GM18519 (cell line): ENCODE measurements around the gene TMEM178B.

ENCODE experiments used
- ATAC-seq: cut with Tn5 transposase; IDR thresholded peaks from one replicate; pipeline ENCODE4 v1.9.1; 2021; ENCODE audit warnings: mild to moderate bottlenecking, moderate library complexity; ENCODE audit not compliant: unreplicated experiment, low FRiP score

Gene TMEM178B

DNA sequence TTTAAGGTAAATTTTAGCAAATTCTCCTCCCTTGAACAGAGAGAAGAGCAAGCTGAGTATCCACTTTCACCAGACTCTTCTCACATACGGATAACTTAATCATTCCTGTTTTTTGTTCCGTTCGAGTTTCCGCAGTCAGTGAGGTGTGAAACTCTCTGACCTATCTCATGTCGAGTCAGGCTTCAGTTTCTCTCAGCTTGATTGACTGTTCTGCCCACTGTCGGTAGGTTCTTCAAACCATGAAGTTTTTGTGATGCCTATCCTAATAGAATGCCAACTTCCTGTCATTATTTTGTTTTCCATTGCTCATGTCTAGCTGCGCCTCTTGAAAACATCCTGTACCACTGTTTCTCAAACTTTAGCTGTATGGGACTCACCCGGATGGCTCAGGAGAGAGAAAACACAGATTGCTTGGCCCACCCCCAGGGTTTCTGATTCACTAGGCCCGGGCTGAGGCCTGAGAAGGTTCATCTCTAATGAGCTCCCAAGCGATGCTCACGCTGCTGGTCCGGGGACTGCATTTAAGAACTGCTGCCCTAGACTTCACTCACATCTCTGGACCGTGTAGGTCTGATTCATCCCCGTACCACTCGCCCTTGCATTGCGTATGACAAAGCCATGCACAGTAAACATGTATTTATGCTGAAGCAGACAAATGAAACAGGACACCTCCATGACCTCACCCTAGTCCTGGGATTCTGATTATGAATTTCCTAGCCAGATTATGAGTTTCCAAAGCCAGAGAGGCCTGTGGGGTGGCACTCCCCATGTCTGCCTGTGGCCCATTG lies 269.0 kb downstream of the TMEM178B start:
- ATAC-seq, result no peak

DNA sequence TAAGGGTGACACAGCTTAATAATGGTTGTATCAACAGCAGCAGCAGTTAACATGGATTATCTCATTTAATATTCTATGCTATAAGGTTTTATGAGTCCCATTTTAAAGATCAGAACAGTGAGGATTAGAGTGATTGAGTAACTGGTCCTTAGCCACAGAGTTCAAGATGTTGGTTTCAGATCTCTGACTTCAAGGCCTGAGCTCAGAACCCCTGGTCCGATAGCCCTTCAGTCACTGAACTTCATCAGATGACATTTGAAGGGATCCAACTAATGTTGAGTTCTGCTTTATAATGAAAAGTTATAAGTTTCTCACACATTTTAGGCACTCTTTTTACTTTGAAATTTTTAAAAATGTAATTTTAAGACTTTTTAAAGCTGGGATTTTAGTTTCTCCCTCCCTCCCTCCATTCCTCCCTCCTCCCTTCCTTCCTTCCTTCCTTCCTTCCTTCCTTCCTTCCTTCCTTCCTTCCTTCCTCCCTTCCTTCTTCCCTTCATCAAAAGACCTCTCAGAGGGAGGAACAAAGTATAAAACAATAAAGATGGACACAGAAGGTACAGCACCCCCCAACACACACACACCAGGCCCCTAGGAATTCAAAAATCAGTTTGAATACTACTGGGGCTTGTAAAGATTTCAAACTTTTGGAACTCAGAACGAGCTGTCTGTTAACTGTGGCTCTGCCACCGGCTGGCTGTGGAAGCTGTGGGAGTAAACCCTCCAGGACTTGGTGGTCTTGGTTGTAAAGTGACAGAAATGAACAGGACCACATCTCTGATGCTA lies 270.5 kb downstream of the TMEM178B start:
- ATAC-seq, result no peak

DNA sequence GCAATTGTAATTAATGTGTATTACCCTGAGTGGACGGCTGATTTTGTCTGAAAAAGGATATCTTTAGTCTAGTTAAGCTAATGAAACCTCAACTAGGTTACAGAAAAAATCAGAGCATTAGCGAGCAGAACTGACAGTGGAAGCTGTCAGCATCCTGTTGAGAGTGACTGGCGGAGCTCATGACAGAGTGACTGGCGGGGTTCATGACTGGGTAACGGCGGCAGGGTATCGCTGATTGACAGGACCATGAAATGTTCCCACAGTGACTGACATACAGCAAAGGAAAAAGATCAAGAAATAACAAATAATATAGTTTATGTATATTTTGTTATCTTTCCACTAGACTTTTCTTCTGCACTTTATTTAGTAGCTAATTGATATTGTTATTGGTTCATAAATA lies 274.9 kb downstream of the TMEM178B start:
- ATAC-seq, result no peak

DNA sequence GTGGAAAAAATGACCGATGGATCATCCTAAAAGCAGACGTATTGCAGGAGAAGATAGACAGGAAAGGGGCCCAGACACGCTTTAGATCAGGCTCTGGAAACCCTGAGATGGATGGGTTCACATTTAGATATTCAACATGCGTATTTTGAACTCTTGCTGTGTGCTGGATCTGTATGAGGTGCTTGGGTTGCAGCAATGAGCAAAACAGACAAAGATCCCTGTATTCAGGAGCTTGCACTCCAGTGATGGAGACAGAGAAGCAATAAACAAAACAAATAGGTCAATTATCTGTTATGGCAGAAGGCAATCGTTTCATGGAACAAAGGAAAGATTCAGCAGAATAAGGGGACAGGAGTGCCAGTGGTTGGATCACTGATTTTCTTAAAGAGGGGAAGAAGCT lies 275.5 kb downstream of the TMEM178B start:
- ATAC-seq, result no peak

DNA sequence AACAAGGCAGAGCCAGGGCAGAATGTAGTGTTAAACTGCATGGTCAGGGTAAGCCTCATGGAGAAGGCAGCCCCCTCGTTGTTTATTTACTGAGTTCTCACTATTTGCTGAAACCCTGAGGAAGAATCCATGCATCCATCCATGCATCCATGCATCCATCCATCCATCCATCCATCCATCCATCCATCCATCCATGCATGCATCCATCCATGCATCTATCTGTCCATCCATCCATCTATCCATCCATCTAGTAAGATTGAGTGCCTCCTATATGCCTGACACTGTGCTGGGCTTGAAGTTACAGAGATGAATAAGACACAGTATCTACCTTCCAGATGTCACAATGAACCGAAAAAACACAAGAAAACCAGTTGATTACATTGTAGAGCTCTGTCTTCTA lies 275.9 kb downstream of the TMEM178B start:
- no peak for ATAC-seq

DNA sequence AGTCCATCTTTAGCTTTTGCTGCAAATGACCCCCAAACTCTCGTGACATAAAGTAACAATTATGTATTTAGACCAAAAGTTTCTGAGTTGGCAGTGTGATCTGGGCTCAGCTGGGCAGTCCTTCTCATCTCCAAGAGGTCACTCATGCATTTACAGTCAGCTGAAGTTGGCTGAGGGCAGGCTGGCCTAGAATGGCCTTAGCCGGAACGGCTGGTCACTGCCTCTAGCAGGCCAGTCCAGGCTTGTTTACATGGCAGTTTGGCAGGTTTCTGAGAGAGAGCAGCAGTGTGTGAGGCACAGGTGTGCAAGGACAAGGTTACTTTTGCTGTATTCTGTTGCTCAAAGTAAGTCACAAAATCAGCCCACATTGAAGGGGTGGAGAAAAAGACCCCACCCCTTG lies 277.3 kb downstream of the TMEM178B start:
- ATAC-seq, result no peak

DNA sequence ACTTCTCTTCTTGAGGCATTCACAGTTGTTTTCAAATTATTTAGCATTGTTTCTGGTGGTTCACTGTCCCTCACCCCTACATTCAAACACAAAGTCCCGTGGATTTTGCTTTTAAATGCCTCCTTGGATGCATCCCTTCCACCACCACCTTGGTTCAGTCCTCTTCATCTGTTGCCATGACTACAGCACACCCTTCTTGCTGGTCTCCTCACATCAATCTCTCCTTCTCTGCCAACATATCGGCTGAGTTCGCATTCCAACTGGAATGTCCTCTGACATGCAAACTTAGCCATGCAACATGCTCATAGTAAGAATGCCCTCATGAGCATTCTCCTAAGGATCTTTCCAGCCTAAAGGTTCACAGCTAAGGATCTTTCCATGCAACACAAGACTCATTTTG lies 279.1 kb downstream of the TMEM178B start:
- ATAC-seq, result no peak

DNA sequence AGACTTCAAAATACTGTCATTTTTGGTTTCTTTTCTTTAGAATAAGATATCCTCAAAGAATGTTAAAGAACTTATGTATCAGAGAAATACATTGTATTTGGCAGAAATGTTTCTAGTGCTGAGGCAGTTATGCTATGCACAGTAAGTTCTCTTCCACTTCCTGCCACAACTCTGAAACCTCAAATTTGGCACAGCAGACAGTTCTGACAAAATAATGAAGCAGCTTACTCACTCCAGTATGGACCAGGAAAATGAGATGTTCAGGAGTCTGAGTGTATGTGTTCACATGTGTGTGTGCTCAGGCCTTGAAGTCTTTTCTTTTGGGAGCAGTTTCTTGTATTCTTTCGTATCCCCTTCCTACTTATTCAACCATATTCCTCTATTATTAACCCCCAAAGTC lies 280.4 kb downstream of the TMEM178B start:
- ATAC-seq, result no peak

DNA sequence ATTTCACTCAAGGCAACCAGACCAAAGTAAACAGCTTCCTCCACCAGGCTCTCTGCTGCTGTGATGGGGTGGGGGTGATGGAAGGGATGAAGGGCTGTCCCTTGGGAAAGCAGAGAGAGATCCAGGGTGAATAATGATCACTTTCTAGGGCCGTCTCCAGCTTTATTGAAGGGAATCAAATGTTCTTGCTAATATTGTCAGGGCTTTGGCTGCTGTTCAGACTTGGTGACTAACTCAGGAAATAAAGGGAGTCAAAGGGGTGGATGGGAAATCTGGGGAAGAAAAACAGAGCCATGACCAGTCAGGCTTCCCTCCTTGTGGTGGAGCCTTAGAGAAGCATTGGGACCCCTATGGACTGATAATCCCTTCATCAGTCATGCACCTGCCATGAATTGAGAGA lies 281.2 kb downstream of the TMEM178B start:
- ATAC-seq, result no peak

DNA sequence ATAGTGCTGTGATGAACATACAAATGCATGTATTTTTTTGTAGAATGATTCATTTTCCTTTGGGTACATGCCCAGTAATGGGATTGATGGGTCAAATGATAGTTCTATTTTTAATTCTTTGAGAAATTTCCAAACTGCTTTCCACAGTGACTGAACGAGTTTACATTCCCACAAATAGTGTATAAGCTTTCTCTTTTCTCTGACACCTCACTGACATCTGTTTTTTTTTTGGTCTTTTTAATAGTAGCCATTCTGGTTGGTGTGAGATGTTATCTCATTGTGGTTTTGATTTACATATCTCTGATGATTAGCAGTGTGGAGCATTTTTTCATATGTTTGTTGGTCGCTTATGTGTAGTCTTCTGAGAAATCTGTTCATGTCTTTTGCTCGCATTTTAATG lies 282.3 kb downstream of the TMEM178B start:
- ATAC-seq, result no peak

DNA sequence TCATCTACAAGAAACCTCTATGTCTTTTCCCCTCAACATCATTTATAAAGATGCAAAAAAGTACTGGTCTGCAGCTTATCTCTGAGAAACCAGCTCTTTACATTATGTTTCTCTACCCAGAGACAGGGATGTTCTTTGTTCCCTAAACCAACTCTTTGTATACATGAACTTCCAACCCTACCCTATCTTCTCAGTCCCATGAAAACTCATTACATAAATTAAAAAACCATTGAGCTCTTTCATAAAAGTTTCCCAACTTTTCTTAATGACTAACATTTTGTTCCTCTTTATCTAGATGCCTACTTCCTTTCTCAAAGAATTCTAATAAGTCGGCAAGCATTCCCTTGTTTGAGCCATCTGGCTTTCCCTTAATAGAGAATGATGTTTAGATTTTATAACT lies 284.5 kb downstream of the TMEM178B start:
- no peak for ATAC-seq

DNA sequence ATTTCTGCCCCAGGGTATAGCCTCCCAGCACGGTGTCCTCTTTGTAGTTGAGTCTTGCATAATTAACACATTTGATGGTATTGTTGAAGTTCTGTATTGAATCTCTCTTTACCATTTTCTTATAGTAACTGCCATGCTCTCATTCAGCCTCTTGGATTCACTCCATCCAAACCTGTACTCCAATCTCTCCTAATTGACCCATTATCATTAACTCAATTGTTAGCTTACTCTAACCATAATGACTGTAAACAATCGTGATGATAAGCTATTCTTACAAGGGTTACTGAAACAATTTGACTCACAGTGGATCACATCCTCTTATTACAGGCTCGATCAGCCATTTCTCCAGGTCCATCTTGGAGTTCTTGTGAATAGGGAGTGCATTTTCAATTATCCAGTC lies 285.4 kb downstream of the TMEM178B start:
- ATAC-seq, result no peak

DNA sequence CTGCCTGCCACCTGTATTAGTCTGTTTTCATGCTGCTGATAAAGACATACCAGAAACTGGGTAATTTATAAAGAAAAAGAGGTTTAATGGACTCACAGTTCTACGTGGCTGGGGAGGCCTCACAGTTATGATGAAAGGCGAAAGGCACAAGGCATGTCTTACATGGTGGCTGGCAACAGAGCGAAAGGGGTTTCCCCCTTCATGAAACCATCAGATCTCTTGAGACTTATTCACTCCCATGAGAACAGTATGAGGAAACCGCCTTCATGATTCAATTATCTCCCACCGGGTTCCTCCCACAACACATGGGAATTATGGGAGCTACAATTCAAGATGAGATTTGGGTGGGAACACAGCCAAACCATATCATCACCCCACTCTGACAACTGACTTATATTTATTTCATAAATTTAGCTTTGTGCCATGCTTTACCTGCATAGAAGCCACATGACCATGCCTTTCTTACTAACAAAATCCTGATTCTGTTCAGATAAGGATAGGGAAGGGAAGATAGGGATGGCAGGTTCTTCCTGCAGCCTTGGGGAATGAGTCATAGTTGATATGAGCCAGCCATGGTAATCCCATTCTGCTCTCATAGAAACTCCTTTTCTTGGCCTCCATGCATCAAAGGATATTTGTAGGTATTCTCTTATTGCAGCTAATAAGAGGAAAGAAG lies 286.0 kb downstream of the TMEM178B start:
- ATAC-seq, result no peak

DNA sequence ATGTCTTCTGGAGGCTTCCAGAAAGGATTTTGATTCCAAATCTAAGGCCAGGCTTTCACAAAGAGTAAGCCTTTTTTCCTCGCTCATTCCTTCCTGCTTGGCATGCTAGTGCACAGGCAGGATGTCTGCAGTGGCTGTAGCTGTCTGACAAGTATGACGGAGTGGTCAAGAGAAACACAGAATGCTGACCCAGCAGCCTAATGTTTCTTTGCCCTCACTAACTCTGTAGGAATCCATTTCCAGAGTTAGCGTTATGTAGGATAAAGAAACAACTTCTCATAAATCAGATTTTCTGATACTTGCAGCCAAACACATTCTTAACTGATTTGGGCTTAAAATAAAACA lies 286.5 kb downstream of the TMEM178B start:
- no peak for ATAC-seq

DNA sequence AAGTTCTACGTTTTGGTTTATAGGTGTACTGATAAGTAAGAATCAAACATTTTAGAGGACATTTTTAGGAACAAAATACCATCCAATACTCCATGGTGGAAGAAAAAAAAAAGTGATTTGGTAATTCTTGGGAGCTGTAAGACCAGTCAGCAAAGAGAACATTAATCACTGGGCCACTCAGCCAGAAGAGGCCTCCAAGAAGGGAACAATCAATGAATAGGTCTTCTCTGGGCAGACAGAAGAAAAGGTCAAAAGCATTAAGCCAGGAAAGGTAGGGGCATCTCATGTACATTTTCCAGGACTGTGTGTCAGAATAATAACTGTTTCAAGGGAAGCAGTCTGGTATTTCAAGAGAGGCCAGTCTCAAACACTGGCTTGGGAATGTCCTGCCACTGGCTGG lies 286.9 kb downstream of the TMEM178B start:
- no peak for ATAC-seq

DNA sequence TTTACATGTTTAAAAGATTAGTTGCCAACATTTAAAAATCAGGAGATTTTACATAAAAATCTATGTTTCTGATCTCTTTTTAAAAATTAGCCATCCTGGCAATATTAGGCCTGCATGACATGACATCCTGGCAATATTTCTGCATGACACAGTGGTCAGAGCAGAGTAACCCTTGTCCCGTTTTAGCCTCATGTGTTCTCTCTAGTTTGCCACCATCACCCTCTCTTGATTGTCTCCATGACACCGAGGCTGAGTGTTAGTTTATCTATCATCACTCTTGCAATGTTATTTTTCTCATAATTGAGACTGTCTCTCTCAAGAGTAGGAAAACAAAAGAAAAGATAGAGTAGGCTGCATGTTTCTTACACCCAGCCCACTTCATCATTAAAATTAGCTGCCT lies 287.6 kb downstream of the TMEM178B start:
- ATAC-seq, result no peak

DNA sequence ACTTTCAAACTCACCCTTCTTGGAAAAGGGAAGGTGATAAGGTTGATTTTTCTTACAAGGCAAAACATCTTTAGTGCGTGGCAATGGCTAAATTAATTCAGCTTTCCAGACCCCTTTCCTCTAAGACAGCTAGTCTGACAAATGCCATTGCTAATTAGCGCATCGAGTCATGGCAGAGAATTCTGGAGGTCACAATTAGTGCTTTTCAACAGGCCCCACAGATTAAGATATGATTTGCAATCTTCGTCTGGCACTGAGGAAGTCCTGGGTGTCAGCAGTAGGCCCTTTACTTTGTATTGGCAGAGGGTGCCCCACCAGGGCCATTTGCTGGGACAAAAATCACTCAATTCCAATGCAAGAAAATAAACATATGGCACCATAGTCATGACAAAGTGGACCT lies 288.1 kb downstream of the TMEM178B start:
- ATAC-seq, result no peak

DNA sequence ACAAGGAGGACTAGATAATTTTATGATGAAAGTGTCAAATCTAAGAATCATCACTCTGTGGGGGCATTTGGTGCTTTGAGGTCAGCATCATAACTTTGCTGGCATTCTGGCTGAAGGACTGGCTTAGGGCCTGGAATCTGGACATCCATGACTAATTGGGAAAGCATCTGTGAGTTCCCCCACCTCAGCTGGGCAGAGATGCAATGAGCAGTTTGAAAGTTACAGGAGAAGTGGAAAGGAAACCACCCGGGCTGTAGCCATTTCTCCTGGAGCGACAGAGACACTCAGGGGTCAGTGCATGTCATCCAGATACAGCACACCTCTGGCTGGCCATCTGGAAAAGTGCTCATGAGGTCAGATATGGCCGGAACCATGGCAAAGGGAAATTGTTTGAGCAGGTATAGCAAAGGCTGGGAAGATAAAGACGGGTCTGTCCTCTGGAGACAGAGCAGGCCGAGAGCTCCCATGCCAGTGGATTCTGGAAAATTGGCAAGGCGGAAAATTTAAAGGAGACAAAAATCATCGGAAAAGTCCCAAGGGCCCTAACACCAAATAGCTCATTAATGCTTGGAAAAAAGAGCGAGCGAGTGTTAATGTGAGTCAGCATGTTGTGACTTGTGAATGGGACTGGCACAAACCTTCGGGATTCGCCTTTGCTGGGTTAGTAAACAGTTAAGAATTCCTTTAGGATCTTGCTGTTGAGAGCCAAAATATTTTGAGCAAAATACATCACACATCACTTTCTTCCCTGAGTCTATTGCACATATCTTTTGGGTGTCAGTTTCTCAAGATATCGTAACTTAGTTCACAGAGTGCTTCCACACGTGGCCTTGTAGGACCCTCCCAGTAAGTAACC lies 288.9 kb downstream of the TMEM178B start:
- no peak for ATAC-seq

DNA sequence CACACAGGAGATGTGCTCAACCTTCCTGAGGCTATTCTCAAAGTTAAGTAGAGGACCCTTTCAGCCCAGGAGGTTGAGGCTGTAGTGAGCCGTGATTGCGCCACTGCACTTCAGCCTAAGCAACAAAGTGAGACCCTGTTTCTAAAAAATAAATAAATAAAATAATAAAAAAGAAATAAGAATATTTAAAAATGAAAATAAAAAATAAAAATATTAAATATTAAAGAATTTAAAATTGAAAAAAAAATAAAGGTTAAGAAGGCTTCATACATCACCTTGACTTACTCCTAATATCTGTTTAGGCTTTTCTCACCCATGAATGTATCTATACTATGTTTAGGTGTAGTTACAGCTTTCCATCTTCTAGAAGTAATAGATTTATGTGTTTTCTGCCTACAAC lies 289.9 kb downstream of the TMEM178B start:
- no peak for ATAC-seq

DNA sequence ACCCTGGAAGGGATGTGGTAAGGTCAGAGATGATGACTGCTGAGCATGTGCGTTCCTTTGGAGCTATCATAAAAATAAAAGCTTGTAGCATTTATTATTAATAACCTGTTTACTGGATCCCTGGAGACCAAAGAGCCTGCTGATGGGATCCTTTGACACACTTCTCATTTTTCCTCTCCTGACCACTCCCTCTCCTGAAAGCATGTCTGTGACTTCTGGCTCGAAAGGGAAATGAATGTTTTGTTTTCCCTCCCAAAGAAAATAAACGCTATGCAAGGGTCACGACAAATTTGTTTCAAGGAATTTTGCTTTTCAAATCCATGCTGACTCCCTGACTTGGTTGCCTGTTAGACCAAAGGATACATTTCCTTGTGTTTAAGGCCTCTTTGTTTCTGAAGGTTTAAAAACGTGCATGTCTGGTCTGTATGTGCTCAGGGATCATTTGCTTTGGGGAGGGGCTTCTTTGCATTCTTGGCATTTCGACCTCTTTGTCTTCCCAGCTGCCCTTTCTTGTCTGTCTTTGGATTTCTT lies 292.3 kb downstream of the TMEM178B start:
- no peak for ATAC-seq
